NCI-H748 (cell line): Measurements from ENCODE around the gene NUMA1.

ENCODE experiments used
- DNase-seq: peaks from one replicate; lab custom pipeline; 2025; ENCODE audit not compliant: unreplicated experiment; lab: John Stamatoyannopoulos, UW

The NUMA1 gene

GRCh38 chr11:72001834-72002591, 78.3 kb downstream of the NUMA1 start:
- DNase-seq = no peak

- DNase-seq = no peak
These were observed 79.1 kb downstream of the NUMA1 start for GRCh38 chr11:72001285-72001684.

- DNase-seq = no peak
These were observed 80.0 kb downstream of the NUMA1 start for GRCh38 chr11:72000202-72000867.

- no peak for DNase-seq
These were observed 80.5 kb downstream of the NUMA1 start for GRCh38 chr11:71999798-72000197.

GRCh38 chr11:71999362-71999761, 81.0 kb downstream of the NUMA1 start:
- DNase-seq = no peak

GRCh38 chr11:71998649-71999310, 81.6 kb downstream of the NUMA1 start, which contains the start of gene IL18BP:
Gene IL18BP (plus strand): TSS chr11:71998909. CDS start chr11:71999985, 1,076 bp downstream.
- DNase-seq = no peak

- no peak for DNase-seq
These were observed 82.3 kb downstream of the NUMA1 start for GRCh38 chr11:71998061-71998460.

GRCh38 chr11:71997594-71997993, 82.7 kb downstream of the NUMA1 start:
- DNase-seq = no peak

- DNase-seq = no peak
These were observed 83.4 kb downstream of the NUMA1 start for GRCh38 chr11:71996946-71997345.

- no peak for DNase-seq
These were observed 83.8 kb downstream of the NUMA1 start for GRCh38 chr11:71996517-71996916.

- DNase-seq = no peak
These were observed 84.5 kb downstream of the NUMA1 start for GRCh38 chr11:71995726-71996291.

GRCh38 chr11:71994786-71995185, 85.6 kb downstream of the NUMA1 start:
- no peak for DNase-seq

- DNase-seq = no peak
These were observed 88.1 kb downstream of the NUMA1 start for GRCh38 chr11:71992136-71992730.

GRCh38 chr11:71991494-71991893, 88.8 kb downstream of the NUMA1 start:
- DNase-seq = no peak

- DNase-seq = no peak
These were observed 89.6 kb downstream of the NUMA1 start for GRCh38 chr11:71990701-71991100.

GRCh38 chr11:71988050-71988449, 92.3 kb downstream of the NUMA1 start:
- DNase-seq = no peak

GRCh38 chr11:71987521-71987920, 92.8 kb downstream of the NUMA1 start:
- DNase-seq = no peak

- no peak for DNase-seq
These were observed 94.2 kb downstream of the NUMA1 start for GRCh38 chr11:71986131-71986530.

- DNase-seq = no peak
These were observed 100.7 kb downstream of the NUMA1 start for GRCh38 chr11:71979602-71980001.

GRCh38 chr11:71979094-71979493, 101.2 kb downstream of the NUMA1 start:
- no peak for DNase-seq

- DNase-seq = peak; percentile 36
These were observed 102.5 kb downstream of the NUMA1 start for GRCh38 chr11:71977743-71978418.
